ENCODE results near the gene GPR152. TPM values are rescaled to one million over a fixed set of nuclear protein-coding genes. Genes with fewer than 3 reads are reported as not detected.

The GPR152 gene
- total RNA-seq, 4 donors from 2014 or later, result not detected

DNA sequence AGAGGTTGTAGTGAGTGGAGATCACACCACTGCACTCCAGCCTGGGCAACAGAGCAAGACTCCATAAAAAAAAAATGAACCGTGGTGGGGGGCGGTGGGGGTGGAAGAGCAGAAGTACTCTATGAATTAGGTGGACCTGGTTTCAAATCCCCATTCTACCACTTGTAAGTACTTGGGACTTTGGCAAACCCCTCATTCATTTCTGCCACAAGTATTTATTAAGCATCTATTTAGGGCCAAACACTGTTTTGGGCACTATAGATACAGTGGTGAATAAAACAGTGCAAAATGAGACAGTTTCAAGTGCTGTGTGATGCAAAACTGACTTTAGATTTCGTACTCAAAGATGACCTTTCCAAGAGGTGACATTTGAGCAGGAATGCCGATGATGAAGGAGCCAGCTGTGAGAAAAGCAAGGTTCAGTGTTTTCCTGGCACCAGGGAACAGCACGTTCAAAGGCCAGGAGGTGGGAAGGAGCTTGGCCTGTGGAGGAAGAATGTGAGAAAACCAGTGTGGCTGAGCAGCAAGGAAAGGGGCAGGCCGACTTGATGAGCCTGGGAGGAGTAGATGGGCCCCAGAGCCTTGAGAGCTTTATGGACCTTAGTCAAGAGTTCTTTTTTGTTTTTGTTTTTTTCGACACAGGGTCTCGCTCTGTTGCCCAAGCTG, 17.9 kb upstream of the GPR152 start:
- Histone ChIP-seq H3K27ac (no peak overlapping the region), H3K27me3 (no peaks in the 10 kb centered on the region), H3K9me3 (no peaks in the 10 kb centered on the region), H3K4me1 (peaks cover 20 to 54% (median 24%) of the 10 kb centered on the region in 3 donors), H3K4me3 (no peak overlapping the region), H3K36me3 (peaks cover 0 to 21% (median 0%) of the 10 kb centered on the region in 3 donors)
- intact Hi-C loops (cut with DNase I), result no loop called here
- whole genome bisulfite sequencing, 2 donors, result 80 to 87% methylated on average over 8 of the region's 8 CpGs
- no peak for TF ChIP-seq CTCF (IDR thresholded peaks at IDR 0.05)
- no peak for TF ChIP-seq POLR2A (IDR thresholded peaks at IDR 0.05)
- DNase-seq, result no peak

DNA sequence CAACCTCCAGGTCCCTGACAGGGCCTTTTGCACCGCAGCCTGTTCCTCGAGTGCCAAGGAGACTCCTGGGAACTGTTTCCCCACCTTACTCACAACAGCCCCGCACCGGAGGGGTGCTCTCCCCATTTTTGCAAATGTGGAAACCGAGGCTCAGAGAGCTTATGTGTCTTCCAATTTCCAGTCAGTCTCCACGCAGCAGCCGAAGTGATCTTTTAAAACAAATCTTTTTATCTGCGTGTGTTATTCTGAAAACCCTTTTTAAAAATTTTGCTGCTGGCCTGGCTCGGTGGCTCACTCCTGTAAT, 16.9 kb upstream of the GPR152 start:
- WGBS, 2 donors, result 0 to 7% methylated on average over 6 to 7 of the region's 9 CpGs
- intact Hi-C loops (cut with DNase I), result no loop called here
- no peak for DNase-seq

GRCh38 chr11:67468759-67469507, 16.4 kb upstream of the GPR152 start, which contains the start of gene TMEM134:
Gene TMEM134 (minus strand): TSS chr11:67469251. CDS start chr11:67469192, 59 bp downstream.
- peaks cover 33 to 62% (median 37%) of the 10 kb centered on the region in 3 donors for H3K4me1 ChIP-seq
- H3K9me3 ChIP-seq, result no peaks in the 10 kb centered on the region
- intact Hi-C loops (cut with DNase I), result no loop called here
- H3K4me3 ChIP-seq, result peak within 1 kb of the TSS; percentile 84 to 94 (median 86)
- 0% methylated on average over 5 to 16 of the region's 76 CpGs for WGBS, 2 donors
- H3K27ac ChIP-seq, result peak within 1 kb of the TSS; percentile 94 to 97 (median 96)
- peaks cover 0 to 21% (median 0%) of the 10 kb centered on the region in 3 donors for H3K36me3 ChIP-seq
- no peaks in the 10 kb centered on the region for H3K27me3 ChIP-seq
- TF ChIP-seq POLR2A (IDR thresholded peaks at IDR 0.05), result peak in 3 of 4 donors; percentile 17 to 89 (median 69)
- TF ChIP-seq CTCF (IDR thresholded peaks at IDR 0.05), result peak; percentile 27 to 56 (median 48)
- DNase-seq, result peak; percentile 38

More for the DNA sequence above, 16.9 kb upstream of the GPR152 start:
- Histone ChIP-seq H3K27me3 (no peaks in the 10 kb centered on the region), H3K4me1 (peaks cover 28 to 60% (median 31%) of the 10 kb centered on the region in 3 donors), H3K27ac (peak overlapping the region; percentile 94 to 97 (median 96)), H3K36me3 (peaks cover 0 to 21% (median 0%) of the 10 kb centered on the region in 3 donors), H3K9me3 (no peaks in the 10 kb centered on the region), H3K4me3 (peak overlapping the region; percentile 84 to 94 (median 86))
- TF ChIP-seq CTCF (IDR thresholded peaks at IDR 0.05), result peak in 1 of 6 experiments; percentile 2
- no peak for TF ChIP-seq POLR2A (IDR thresholded peaks at IDR 0.05)

DNA sequence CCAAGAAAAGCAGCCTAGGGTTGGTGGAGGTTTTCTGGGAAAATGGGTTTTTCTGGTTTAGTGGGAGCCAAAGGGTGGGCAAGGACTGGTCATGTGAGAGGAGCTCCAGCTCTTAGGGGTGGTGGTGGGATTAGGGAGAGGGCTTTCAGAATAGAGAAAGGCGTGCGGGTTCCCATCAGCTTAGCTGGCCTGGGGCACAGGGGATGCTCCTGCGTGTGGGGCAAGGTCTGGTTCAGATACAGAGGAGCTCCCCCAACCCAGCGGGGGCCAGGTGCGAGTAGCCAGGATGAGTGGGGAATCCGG, 15.9 kb upstream of the GPR152 start:
- Histone ChIP-seq H3K36me3 (peaks cover 0 to 21% (median 0%) of the 10 kb centered on the region in 3 donors), H3K9me3 (no peaks in the 10 kb centered on the region), H3K4me1 (peaks cover 37 to 62% (median 38%) of the 10 kb centered on the region in 3 donors), H3K4me3 (peak overlapping the region; percentile 84 to 94 (median 86)), H3K27me3 (no peaks in the 10 kb centered on the region), H3K27ac (peak overlapping the region; percentile 94 to 97 (median 96))
- WGBS, 2 donors, result 0% methylated on average over 5 of the region's 6 CpGs
- intact Hi-C loops (cut with DNase I), result no loop called here
- DNase-seq, result no peak
- no peak for TF ChIP-seq POLR2A (IDR thresholded peaks at IDR 0.05)
- no peak for TF ChIP-seq CTCF (IDR thresholded peaks at IDR 0.05)

DNA sequence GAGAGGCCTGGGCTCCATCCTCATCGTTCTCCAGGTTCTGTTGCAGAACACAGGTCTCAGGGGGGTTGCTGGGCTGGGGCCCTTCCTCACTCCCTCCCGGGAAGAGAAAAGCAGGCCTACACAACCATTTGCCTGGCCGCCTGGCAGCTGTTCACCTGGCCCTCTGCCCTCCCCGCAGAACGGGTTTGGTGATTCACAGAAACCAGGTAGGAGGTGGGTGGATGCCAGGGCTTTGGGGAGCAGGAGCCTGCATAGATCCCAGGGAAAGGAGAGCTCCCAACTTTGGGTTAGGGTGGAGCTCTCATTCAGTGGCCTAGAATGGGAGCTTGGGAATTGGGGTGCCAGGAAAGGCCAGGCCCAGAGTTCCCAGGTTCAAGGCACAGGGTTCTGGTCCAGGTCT, 15.5 kb upstream of the GPR152 start:
- 26% methylated on average over 3 of the region's 5 CpGs; no CpG with 5 or more reads in 1 of the 2 donors for WGBS, 2 donors
- peaks cover 37 to 62% (median 38%) of the 10 kb centered on the region in 3 donors for H3K4me1 ChIP-seq

More for the DNA sequence above, 15.5 kb upstream of the GPR152 start:
- Histone ChIP-seq H3K9me3 (no peaks in the 10 kb centered on the region), H3K27me3 (no peaks in the 10 kb centered on the region), H3K4me3 (peak overlapping the region; percentile 84 to 94 (median 86)), H3K27ac (peak overlapping the region; percentile 94 to 97 (median 96)), H3K36me3 (peaks cover 0 to 21% (median 0%) of the 10 kb centered on the region in 3 donors)
- DNase-seq, result no peak
- TF ChIP-seq CTCF (IDR thresholded peaks at IDR 0.05) (no peak), POLR2A (IDR thresholded peaks at IDR 0.05) (peak in 3 of 4 donors; percentile 6 to 66 (median 23))
- intact Hi-C loops (cut with DNase I), result no loop called here
